NCI-H1694 treated with DMSO at 0.1 percent for 48 hours (cell line): Measurements from ENCODE around the gene SNN.

Experiments used
- DNase-seq: peaks from one replicate; lab custom pipeline; 2025; lab: John Stamatoyannopoulos, UW

The SNN gene

DNA sequence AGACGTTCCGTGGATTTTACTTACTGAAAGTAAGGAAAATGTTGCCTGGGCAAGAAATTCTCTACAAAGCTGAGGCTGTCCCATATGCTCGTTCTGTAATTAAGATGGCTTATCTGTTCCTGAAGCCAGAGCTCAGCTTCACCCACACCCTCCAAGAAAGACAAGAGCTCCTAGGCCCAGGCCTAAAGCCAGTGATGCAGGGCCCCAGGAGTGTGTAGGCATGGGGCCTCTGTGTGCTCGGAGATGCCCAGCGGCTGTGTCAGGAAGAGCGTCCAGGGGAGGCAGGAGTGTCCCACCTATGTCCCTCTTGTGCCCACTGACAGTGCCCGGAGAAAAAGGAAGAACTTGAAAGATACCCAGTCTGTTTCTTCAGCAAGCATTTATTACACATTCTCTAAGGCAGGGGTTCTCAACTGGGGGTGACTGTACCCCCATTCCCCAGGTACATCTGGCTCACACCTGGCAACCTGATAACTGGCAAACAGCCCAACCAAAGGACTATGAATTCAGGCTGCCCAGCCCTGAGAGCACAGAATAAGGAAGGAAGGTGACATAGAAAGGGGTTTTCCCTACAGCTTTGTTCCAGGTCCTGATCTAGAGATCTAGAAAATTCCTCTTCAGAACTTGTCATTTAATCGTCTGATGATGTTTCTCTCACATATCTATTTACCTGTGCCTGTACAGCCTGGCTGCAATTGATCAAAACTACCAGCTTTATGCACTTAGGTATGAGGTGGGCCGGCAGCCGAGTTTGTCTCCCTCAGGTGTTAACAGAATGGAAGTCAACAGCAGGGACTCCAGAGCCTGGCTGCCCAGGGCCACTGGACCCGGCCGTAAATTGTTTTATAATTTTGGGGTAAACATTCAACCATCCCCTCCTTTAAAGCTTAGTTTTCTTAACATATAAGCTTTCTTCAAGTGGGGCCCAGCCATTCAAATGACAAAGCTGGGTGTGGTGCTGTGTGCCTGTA, 12.0 kb downstream of the SNN start:
- no peak for DNase-seq

DNA sequence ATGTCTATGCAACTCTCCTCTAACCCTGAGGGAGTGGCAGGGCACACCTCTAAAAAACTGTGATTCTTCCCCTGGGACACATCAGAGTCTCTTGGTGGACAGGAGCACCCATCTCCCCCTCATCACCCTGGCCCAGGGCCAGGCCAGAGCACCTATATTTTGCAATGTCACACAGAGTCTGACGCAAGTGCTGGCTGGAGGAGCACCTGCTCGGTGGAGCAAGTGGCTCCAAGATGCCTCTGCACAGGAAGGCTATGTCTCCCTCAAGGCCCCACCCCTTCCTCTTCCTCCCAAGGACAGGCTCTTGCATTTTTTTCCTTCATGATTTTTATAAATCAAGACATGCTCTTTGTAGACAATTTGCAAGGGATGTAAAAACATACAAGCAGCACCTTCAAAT, 13.3 kb downstream of the SNN start:
- no peak for DNase-seq

DNA sequence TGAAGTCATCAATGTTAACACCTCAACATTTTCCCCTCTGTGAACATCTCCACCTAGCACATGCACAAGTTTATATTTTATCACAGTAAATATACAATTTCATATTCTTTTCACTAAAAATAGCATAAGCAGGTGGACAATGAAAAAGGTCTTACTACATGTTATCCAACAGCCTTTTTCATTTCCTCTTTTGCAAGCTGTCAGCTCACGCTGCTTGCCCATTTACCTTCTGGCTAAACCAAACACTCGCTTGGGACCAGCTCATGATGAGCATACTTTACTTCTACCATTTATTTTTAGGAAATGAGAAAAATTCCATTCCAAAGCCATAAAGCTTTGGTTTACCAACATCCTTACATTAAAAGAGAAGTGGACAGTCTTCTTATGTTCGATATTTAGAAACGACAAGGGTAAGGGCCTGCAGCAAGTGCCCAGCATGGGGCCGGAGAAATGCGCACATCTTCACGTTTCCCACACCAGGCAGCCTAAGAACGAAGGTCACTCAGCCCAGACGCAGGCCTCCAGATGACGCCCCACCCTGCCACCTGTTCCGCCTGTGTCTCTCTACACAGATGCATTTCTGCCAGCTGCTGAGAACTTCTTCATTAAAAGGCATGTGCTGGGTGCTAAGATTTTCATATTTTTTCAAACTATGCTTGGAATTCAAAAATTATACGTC, 13.9 kb downstream of the SNN start:
- no peak for DNase-seq

DNA sequence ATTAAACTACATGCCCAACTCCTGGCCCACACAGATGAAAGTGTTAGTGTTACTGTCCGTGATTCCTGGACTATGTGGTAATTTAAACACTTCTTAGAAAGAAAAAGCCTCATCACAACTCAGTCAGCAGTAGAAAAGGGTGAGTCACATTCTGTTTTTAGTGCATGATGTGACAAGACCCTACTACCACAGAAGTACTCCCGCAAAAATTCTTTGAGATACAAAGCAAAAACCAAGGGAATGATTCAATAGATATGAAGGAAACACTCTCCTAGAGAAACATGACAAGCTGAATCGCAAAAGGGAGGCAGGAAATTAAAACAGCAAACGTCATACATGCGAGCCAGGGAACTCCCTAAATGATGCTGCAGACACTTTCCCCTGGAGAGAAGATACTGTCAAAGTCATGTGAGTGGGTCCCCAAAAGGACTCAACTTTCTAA, 14.4 kb downstream of the SNN start:
- DNase-seq: no peak

- DNase-seq: no peak
These were observed 14.9 kb downstream of the SNN start for GRCh38 chr16:11683145-11683544.

DNA sequence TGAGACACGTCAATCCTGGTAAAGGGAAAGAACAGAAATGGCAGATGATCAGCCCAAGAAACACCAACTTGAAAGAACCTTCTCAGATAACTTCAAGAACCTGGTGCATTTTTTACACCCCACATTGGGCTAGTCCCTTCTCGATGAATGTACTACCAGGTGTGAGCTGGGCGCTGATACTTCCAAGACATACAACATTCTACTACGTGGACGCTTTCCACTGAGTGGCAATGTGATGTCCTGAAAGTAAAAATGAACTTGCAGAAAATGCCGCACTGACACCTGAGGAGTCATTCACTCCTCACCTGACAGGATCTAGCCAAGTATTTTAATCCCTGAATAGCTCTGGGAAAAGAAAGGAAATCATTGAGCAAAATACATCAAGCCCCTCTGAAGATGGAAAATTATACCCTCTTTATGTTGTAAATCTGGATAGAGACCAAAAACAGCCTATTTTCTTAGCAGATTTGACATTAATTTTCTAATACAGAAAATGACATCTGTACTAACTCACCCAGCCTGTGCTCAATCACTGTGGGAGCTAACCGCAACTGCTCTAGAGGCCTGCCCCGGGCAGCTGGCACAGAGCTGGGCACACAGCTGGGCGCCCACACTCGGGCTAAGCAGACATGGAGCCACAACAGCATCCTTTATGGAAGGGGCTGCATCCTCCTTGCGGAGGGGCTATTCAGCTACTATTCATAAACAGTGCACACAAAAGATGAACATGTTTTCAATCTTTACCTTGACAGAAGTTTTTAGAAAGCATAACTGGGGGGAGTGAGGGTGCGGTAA, 16.2 kb downstream of the SNN start:
- DNase-seq: no peak

- DNase-seq: no peak
These were observed 17.8 kb downstream of the SNN start for GRCh38 chr16:11685844-11686618.

DNA sequence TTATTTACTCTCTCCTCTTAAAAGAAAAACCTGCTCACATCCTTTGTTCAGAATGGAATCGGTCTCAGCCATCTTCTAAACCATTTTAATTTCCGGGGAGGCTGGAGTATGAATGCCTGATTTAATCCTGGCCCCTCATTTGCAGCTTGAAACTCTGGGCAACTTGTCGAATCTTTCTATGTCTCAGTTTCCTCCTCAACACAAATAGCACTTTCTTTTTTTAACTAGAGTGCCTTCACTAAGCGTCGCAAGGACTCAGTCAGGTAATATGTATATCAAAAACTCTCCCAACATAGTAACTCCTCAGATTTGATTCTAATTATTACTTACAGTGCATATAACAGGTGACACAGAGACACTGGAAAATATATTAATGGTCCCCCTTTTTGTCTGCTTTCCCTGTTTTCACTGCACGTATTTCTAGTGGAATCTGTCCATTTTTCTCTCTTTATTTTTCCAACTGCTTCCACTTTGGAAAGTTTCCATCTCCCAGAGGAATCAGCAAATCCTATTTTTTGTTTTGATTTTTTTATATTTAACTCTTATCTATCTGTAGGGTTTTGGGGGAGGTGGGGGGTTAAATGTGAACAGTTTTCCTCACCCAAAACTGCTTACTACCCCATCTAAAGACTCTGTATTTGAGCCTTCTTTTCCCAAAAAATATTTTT, 18.6 kb downstream of the SNN start:
- DNase-seq: no peak

DNA sequence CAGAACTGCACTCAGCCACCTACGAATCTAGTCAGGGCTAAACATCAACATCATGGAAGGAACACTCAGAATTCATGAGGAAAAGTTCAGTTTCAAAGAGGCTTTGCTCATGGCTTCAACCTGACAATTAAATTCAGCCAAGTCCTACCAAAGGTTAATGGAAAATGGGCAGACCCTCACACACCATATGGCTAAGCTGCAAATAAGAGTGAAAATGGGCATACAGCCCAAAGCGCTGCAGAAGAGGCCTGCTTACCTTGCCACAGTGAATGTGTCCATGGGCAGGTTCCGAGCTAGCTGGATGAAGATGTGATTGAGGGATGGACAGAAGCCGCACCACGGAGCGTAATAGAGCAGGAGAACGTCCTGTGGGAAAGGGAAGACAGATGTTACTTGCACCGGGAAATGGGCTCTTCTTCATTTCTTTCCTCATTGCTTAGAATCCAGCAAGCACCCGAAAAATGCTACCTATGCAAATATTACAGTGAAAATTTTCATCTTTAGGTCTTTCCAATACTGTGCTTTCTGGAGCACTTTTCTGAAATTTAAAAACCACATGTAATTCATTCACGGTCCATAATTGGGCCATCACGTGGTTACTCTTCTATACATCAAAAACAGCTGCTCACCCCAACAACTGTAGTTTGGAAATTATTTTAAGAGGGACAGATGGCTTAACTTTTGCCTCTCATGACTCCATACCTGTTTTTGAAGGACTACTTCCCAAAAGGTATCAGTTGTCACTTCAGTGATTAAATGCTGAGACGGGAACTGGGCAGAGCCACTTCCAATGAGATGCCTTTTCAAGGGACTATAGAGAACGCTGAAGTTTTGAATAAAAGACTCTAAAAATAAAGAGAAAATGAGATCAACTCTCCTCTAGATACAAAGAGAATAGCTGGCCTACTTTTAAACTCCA, 19.6 kb downstream of the SNN start:
- peak; percentile 83 for DNase-seq

GRCh38 chr16:11688520-11688886, 20.2 kb downstream of the SNN start:
- no peak for DNase-seq

GRCh38 chr16:11689031-11689840, 21.0 kb downstream of the SNN start:
- no peak for DNase-seq

GRCh38 chr16:11691235-11691634, 23.0 kb downstream of the SNN start:
- DNase-seq: no peak

GRCh38 chr16:11691771-11692170, 23.5 kb downstream of the SNN start:
- DNase-seq: no peak

GRCh38 chr16:11692171-11692570, 23.9 kb downstream of the SNN start:
- DNase-seq: no peak

- DNase-seq: no peak
These were observed 24.4 kb downstream of the SNN start for GRCh38 chr16:11692651-11693050.

- no peak for DNase-seq
These were observed 28.2 kb downstream of the SNN start for GRCh38 chr16:11696266-11697012.

DNA sequence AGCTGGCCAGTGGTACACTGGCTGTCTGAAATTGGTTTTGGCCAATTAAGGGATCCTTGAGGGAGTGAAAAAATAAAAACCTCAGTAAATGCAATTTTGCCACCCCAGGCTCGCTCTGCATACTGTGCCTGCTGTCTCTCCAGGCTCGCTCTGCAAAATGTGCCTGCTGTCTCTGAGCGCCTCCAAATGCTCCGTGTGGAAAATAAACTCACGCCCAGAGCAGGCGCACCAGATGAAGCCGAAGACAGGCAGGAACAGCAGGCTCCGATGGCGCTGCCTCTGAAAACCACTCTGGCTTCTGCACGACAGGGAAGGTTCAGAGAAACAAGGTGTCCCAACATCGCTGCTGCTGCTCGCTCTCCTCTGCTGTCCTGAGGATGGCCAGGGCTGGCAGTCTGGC, 29.1 kb downstream of the SNN start:
- peak; percentile 40 for DNase-seq

GRCh38 chr16:11698271-11698689, 30.0 kb downstream of the SNN start:
- DNase-seq: no peak
